GM21515 (cell line): Measurements from ENCODE around the gene MGME1.
"Not testable (repeated sequence)": the region's sequence is repeated elsewhere in the genome, so short reads cannot be mapped to it uniquely, and the experiment has no call there.

Experiments used
- ATAC-seq: cut with Tn5 transposase; IDR thresholded peaks from one replicate; pipeline ENCODE4 v1.9.1; 2021; ENCODE audit not compliant: unreplicated experiment

MGME1 gene

GRCh38 chr20:17959257-17959627 lies 9.6 kb upstream of the MGME1 start:
- ATAC-seq = no peak

DNA sequence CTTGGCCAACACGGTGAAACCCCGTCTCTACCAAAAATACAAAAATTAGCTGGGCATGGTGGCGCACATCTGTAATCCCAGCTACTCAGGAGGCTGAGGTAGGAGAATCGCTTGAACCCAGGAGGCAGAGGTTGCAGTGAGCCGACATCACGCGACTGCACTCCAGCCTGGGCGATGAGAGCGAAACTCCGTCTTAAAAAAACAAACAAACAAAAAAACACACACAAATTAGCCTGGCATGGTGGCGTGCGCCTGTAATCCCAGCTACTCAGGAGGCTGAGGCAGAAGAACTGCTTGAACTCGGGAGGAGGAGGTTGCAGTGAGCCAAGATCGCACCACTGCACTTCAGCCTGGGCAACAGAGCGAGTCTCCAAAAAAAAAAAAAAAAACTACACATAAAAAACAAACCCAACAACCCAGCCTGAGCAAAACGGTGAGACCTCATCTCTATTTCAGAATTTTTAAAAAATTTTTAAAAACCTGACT lies 8.4 kb upstream of the MGME1 start:
- not testable (repeated sequence) for ATAC-seq

- no peak for ATAC-seq
Measured at GRCh38 chr20:17960927-17961586, 7.8 kb upstream of the MGME1 start.

GRCh38 chr20:17961587-17961940 lies 7.3 kb upstream of the MGME1 start:
- ATAC-seq = no peak

GRCh38 chr20:17963114-17963897 lies 5.5 kb upstream of the MGME1 start:
- no peak for ATAC-seq

DNA sequence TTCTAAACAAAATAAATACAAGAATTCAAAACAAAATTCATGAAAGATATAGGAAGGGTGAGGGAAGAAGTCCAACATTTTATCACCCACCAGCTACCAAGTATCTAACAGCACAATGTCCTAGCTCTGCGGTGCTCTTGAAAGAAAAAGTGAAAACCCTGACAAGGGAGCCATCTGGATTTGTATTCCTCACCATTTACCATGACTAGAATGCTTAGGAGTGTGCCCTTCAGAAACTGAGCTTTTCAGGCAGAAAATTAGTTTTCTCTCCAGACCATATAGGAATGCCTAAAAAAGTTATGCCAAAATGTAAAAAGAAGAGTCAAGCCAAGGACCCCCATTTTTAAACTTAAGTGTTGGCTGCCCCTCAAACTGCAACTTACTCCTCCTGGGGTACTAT lies 4.7 kb upstream of the MGME1 start:
- ATAC-seq = no peak

- ATAC-seq = no peak
Measured at GRCh38 chr20:17964632-17965031, 4.2 kb upstream of the MGME1 start.

- ATAC-seq = no peak
Measured at GRCh38 chr20:17965042-17965697, 3.6 kb upstream of the MGME1 start.

GRCh38 chr20:17966432-17967310 lies 2.1 kb upstream of the MGME1 start:
- ATAC-seq = no peak

- no peak for ATAC-seq
Measured at GRCh38 chr20:17967521-17968365, 1.1 kb upstream of the MGME1 start.

DNA sequence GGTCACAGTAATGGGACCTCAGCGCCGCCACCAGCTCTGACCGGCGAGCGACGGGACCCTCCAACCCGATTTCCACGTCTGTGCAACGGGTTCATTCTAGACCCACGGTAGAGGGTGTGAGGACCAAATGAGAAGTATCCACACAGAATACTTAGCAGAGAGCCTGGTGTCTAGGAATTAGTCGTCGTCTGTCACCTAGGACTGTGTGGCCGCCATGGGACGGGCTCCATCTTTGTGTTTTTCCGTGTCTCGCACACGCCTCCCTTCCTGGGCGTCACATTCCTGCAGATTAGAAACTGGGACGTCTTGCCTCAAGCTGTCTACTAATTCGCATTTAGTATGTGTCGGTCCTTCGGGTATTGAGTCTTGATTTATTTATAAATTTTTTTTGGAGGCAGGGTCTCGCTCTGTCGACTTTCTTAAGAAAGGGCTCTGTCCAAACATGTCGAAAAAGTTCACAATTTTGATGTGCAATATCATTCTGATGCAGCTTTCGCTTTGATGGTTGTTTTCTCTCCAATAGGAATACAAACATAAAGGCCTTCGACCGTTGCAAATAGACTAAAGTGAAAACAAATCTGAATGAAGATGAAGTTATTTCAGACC lies 563 bp downstream of the MGME1 start:
- ATAC-seq = peak; percentile 6

DNA sequence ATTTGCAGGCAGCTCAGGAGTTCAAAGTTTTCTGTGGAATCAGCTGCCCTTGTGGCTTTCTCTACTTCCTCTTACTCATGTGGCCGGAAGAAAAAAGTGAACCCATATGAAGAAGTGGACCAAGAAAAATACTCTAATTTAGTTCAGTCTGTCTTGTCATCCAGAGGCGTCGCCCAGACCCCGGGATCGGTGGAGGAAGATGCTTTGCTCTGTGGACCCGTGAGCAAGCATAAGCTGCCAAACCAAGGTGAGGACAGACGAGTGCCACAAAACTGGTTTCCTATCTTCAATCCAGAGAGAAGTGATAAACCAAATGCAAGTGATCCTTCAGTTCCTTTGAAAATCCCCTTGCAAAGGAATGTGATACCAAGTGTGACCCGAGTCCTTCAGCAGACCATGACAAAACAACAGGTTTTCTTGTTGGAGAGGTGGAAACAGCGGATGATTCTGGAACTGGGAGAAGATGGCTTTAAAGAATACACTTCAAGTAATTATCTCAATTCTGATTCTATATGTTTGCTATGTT lies 1.1 kb downstream of the MGME1 start:
- ATAC-seq = no peak

- ATAC-seq = no peak
Measured at GRCh38 chr20:17971300-17972013, 2.6 kb downstream of the MGME1 start.

DNA sequence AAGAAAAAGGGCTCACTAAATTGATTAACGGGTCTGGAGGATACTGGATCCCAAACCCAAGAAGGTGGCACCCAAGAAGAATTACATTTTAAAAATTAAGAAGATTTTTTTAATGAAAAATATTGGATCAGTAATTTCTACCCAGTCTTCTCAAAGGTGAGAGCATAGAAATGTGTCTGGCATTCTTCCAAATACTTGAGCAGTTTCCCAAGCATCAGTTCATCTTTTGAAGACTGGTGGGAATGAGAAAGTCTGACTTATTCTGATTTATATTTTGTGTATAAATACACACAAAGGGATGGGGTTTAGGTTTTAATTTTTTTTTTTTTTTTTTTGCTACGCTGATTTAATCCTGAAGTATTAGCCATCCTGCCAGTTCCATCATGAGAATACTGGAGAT lies 3.3 kb downstream of the MGME1 start:
- ATAC-seq = no peak

DNA sequence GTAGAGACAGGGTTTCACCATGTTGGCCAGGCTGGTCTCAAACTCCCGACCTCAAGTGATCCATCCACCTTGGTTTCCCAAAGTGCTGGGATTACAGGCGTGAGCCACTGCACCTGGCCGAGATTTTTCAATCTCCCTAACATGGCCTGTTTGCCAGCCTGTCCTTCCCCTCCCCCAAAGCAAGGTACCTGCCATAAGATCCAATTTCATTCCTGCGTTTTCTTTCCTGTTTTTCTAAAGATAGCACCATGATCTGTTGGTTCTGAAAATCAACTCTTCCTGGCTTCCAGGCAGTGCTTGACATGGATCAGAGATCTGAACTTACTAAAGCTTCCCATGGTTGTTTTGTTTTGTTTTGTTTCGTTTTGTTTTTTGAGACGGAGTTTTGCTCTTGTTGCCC lies 7.5 kb downstream of the MGME1 start:
- no peak for ATAC-seq

GRCh38 chr20:17985388-17986018 lies 16.7 kb downstream of the MGME1 start:
- ATAC-seq = no peak

- no peak for ATAC-seq
Measured at GRCh38 chr20:17987988-17988387, 19.2 kb downstream of the MGME1 start.

- no peak for ATAC-seq
Measured at GRCh38 chr20:17990278-17990972, 21.6 kb downstream of the MGME1 start.
